MM.1S (cell line): ENCODE measurements around the gene CHST9.

Experiments
- DNase-seq: peaks from one replicate; pipeline ENCODE4 v3.0.0-alpha.2; 2015
- H2AFZ ChIP-seq: fragments of 300-600 bp; sonication (generic); 2 replicates; pipeline ENCODE4 v1.6.0; 2016; ENCODE audit warnings: antibody characterized with exemption, low read length
- H3F3A ChIP-seq: fragments of 300-600 bp; sonication (generic); 2 replicates; pipeline ENCODE4 v1.6.1; 2016; ENCODE audit warnings: mild to moderate bottlenecking, antibody characterized with exemption, low read length, moderate library complexity, mixed read lengths; ENCODE audit not compliant: insufficient read depth
- H3K27ac ChIP-seq: fragments of 300-600 bp; sonication (generic); 2 replicates; pipeline ENCODE4 v1.5.1; 2016; ENCODE audit warnings: mild to moderate bottlenecking, low read length
- H3K27me3 ChIP-seq: fragments of 300-600 bp; sonication (generic); replicated peaks from 2 replicates; pipeline ENCODE4 v1.6.0; 2016; ENCODE audit warnings: low read length; ENCODE audit not compliant: insufficient read depth
- H3K36me3 ChIP-seq: fragments of 300-600 bp; sonication (generic); replicated peaks from 2 replicates; pipeline ENCODE4 v1.6.1; 2016; ENCODE audit warnings: mild to moderate bottlenecking, low read length, mixed read lengths; ENCODE audit not compliant: insufficient read depth
- H3K4me1 ChIP-seq: fragments of 300-600 bp; sonication (generic); 2 replicates; pipeline ENCODE4 v1.6.1; 2016; ENCODE audit warnings: low read length, mixed read lengths
- H3K4me2 ChIP-seq: fragments of 300-600 bp; sonication (generic); 2 replicates; pipeline ENCODE4 v1.6.0; 2016; ENCODE audit warnings: low read depth, low read length
- H3K4me3 ChIP-seq: fragments of 300-600 bp; sonication (generic); 2 replicates; pipeline ENCODE4 v1.5.1; 2016; ENCODE audit warnings: low read length, mixed read lengths
- H3K79me2 ChIP-seq: fragments of 300-600 bp; sonication (generic); 2 replicates; pipeline ENCODE4 v1.6.1; 2016; ENCODE audit warnings: mixed run types, low read length, mixed read lengths
- H3K9ac ChIP-seq: fragments of 300-600 bp; sonication (generic); 2 replicates; pipeline ENCODE4 v1.6.1; 2016; ENCODE audit warnings: low read length, mixed read lengths
- H3K9me2 ChIP-seq: fragments of 300-600 bp; sonication (generic); replicated peaks from 2 replicates; pipeline ENCODE4 v1.6.1; 2016; ENCODE audit warnings: mild to moderate bottlenecking, low read length, mixed read lengths; ENCODE audit not compliant: insufficient read depth
- H3K9me3 ChIP-seq: fragments of 300-600 bp; sonication (generic); replicated peaks from 2 replicates; pipeline ENCODE4 v1.6.1; 2016; ENCODE audit warnings: mild to moderate bottlenecking, low read length, mixed read lengths; ENCODE audit not compliant: insufficient read depth
- H4K20me1 ChIP-seq: fragments of 300-600 bp; sonication (generic); 2 replicates; pipeline ENCODE4 v1.6.1; 2016; ENCODE audit warnings: mild to moderate bottlenecking, low read length, moderate library complexity, mixed read lengths; ENCODE audit not compliant: insufficient read depth
- CTCF ChIP-seq: fragments of 300-600 bp; sonication (generic); IDR thresholded peaks from 2 replicates; pipeline ENCODE4 v1.5.1; 2016; ENCODE audit warnings: antibody characterized with exemption, low read length, mixed read lengths
- EZH2 ChIP-seq: fragments of 300-600 bp; sonication (generic); optimal IDR thresholded peaks from 2 replicates; pipeline ENCODE3; 2017; ENCODE audit warnings: low read depth, mild to moderate bottlenecking, antibody characterized with exemption, low read length, mixed read lengths
- EZH2phosphoT487 ChIP-seq: fragments of 300-600 bp; sonication (generic); IDR thresholded peaks from 2 replicates; pipeline ENCODE4 v1.6.1; 2018; ENCODE audit warnings: antibody characterized with exemption, low read length

Gene CHST9

GRCh38 chr18:27022477-27022876 lies 162.6 kb downstream of the CHST9 start:
- Histone ChIP-seq H4K20me1 (no peaks in the 10 kb centered on the region), H3K4me3 (no peak overlapping the region), H3K4me1 (no peaks in the 10 kb centered on the region), H3K9me2 (no peaks in the 10 kb centered on the region), H3K27me3 (no peaks in the 10 kb centered on the region), H3K27ac (no peak overlapping the region), H3F3A (no peaks in the 10 kb centered on the region), H3K79me2 (no peaks in the 10 kb centered on the region), H3K9ac (no peak overlapping the region), H3K4me2 (no peak overlapping the region), H2AFZ (no peak overlapping the region), H3K9me3 (no peaks in the 10 kb centered on the region), H3K36me3 (no peaks in the 10 kb centered on the region)
- no peak for DNase-seq
- TF ChIP-seq EZH2 (no peak), CTCF (no peak), EZH2phosphoT487 (no peak)

DNA sequence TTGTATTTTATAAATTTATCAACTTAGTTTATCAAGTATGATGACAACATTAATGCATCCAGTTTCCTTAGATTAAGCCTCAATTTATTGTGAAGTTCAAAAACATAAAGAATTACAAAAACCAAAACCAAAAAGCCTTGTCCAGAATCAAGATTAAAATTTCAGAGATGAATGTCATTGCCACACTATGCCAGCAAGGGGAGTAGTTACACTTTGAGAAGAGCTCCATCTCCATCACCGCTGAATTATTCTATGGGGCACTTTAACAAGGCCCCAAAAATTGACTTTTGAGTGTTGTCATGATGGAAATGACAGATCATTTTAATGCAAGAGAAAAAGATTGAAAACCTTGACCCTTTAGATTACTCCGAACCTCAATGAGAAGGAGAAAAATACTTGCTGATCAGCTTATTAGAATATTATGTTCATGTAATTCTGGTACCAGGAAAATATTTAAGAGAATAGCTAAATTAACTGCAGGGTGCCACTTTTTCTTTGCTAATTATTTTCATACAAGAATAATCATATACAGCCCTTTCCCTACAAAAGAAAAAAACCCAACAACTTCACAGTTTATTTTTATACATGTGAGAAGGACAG lies 167.1 kb downstream of the CHST9 start:
- H3K9ac ChIP-seq: no peak overlapping the region
- no peak overlapping the region for H2AFZ ChIP-seq
- H3K27ac ChIP-seq: no peak overlapping the region
- no peaks in the 10 kb centered on the region for H3K9me3 ChIP-seq
- no peaks in the 10 kb centered on the region for H3K9me2 ChIP-seq
- H3K36me3 ChIP-seq: no peaks in the 10 kb centered on the region
- H3K4me3 ChIP-seq: no peak overlapping the region
- H4K20me1 ChIP-seq: no peaks in the 10 kb centered on the region
- no peaks in the 10 kb centered on the region for H3K79me2 ChIP-seq
- H3K4me2 ChIP-seq: no peak overlapping the region
- H3K4me1 ChIP-seq: no peaks in the 10 kb centered on the region
- no peaks in the 10 kb centered on the region for H3K27me3 ChIP-seq
- TF ChIP-seq EZH2: no peak
- peak; percentile 63 for TF ChIP-seq CTCF
- peak; percentile 29 for DNase-seq
- H3F3A ChIP-seq: no peaks in the 10 kb centered on the region

DNA sequence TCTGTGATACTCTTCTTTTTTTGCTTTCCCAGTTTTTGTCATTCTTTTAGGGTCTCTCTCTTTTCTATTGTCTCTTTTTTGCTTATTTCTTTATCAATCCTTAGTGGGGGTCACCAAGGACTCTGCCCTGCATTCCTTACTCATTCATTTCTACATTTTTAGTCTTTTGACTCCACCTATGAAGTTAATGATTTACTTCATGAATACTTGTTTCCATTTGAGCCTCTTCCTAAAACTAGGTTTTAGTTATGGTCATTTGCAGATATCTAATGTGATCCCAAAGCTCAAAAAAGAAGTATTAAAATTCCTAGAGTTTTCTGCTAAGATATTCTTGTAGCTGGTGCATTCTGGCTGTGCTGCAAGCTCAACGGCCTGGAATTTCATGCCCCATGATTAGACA lies 170.3 kb downstream of the CHST9 start:
- Histone ChIP-seq H3K9me2 (no peaks in the 10 kb centered on the region), H2AFZ (no peak overlapping the region), H3K9ac (no peak overlapping the region), H3K9me3 (no peaks in the 10 kb centered on the region), H3K4me2 (no peak overlapping the region), H3K27me3 (no peaks in the 10 kb centered on the region), H3K27ac (no peak overlapping the region), H3K4me3 (no peak overlapping the region), H3F3A (no peaks in the 10 kb centered on the region), H3K79me2 (no peaks in the 10 kb centered on the region), H4K20me1 (no peaks in the 10 kb centered on the region), H3K36me3 (no peaks in the 10 kb centered on the region), H3K4me1 (no peaks in the 10 kb centered on the region)
- DNase-seq: no peak
- TF ChIP-seq EZH2phosphoT487 (no peak), CTCF (no peak), EZH2 (no peak)
